Spleen (tissue), 7 donors: ENCODE measurements around the gene MEGF9.
"Not testable (repeated sequence)": the region's sequence is repeated elsewhere in the genome, so short reads cannot be mapped to it uniquely, and the experiment has no call there.

Source experiments
- CTCF ChIP-seq, 11 experiments: fragments of 200-600 bp in 7 of 11; fragments of 450-650 bp in 4 of 11; sonication (generic) in 4 of 11; IDR thresholded peaks in 8 of 11; conservative IDR thresholded peaks in 3 of 11; 1 replicate in 7 of 11; 2 replicates in 4 of 11; pipeline versions ENCODE4 v1.4.0 to v1.8.0; 2016 to 2021; ENCODE audit warnings: antibody characterized with exemption in 11 of 11, inconsistent platforms in 4 of 11, mild to moderate bottlenecking in 1 of 11
- POLR2A ChIP-seq, 3 donors: fragments of 450-650 bp; IDR thresholded peaks; one replicate each; pipeline ENCODE4 v1.5.1; 2017; ENCODE audit warnings: antibody characterized with exemption in 3 of 3, mild to moderate bottlenecking in 1 of 3
- POLR2AphosphoS5 ChIP-seq, 3 donors: sonication (generic); formaldehyde crosslinking; IDR thresholded peaks; one replicate each; pipeline ENCODE4 v1.5.1; 2017; ENCODE audit warnings: antibody characterized with exemption in 3 of 3
- donor health status: DM: no; HTN: no; CAD: no; lungs with moderate emphysema.
- donor health status: DM: no; HTN: no; CAD: no.
- donor health status: DM: no; HTN: no; CAD: no.

GRCh38 chr9:120628925-120629497, 85.3 kb downstream of the MEGF9 start:
- not testable (repeated sequence) for TF ChIP-seq CTCF (IDR thresholded peaks at IDR 0.05 in 8 of 11, conservative IDR thresholded peaks at IDR 0.05 in 3 of 11); POLR2AphosphoS5 (IDR thresholded peaks at IDR 0.05); POLR2A (IDR thresholded peaks at IDR 0.05)
